Spleen (tissue), 11 donors: ENCODE measurements around the gene SLC2A14. TPM values are rescaled to one million over a fixed set of nuclear protein-coding genes. Genes with fewer than 3 reads are reported as not detected.

ENCODE experiments used
- DNase-seq: peaks from one replicate; pipeline ENCODE4 v3.0.0-alpha.2; 2020
- H3K27ac ChIP-seq, 8 donors: fragments of 200-600 bp; sonication (generic) in 7 of 8; 1 replicate in 4 of 8; 2 replicates in 4 of 8; pipeline versions ENCODE4 v1.5.0 to v1.8.0; 2016 to 2021; ENCODE audit warnings: inconsistent platforms in 4 of 8, mild to moderate bottlenecking in 4 of 8, moderate library complexity in 1 of 8
- H3K27me3 ChIP-seq, 7 donors: fragments of 200-600 bp; sonication (generic) in 6 of 7; replicated peaks in 1 of 7; 1 replicate in 4 of 7; 2 replicates in 3 of 7; pipeline versions ENCODE4 v1.5.0 to v1.8.0; 2016 to 2021; ENCODE audit warnings: inconsistent platforms in 3 of 7, mild to moderate bottlenecking in 1 of 7
- H3K36me3 ChIP-seq, 6 donors: fragments of 200-600 bp; sonication (generic) in 5 of 6; 1 replicate in 4 of 6; 2 replicates in 2 of 6; pipeline versions ENCODE4 v1.5.0 to v1.8.0; 2016 to 2021; ENCODE audit warnings: inconsistent platforms in 2 of 6
- H3K4me1 ChIP-seq, 6 donors: fragments of 200-600 bp; sonication (generic) in 5 of 6; 1 replicate in 3 of 6; 2 replicates in 3 of 6; pipeline versions ENCODE4 v1.5.0 to v1.8.0; 2016 to 2021; ENCODE audit warnings: inconsistent platforms in 3 of 6
- H3K4me3 ChIP-seq, 8 donors: fragments of 200-600 bp; sonication (generic) in 7 of 8; 1 replicate in 4 of 8; 2 replicates in 4 of 8; pipeline versions ENCODE4 v1.5.0 to v1.8.0; 2016 to 2021; ENCODE audit warnings: inconsistent platforms in 4 of 8, mild to moderate bottlenecking in 4 of 8, moderate library complexity in 2 of 8
- H3K9me3 ChIP-seq, 8 donors: fragments of 200-600 bp; sonication (generic) in 7 of 8; 1 replicate in 4 of 8; 2 replicates in 4 of 8; pipeline versions ENCODE4 v1.5.0 to v1.8.0; 2016 to 2021; ENCODE audit warnings: inconsistent platforms in 4 of 8
- POLR2A ChIP-seq, 3 donors: fragments of 450-650 bp; IDR thresholded peaks; one replicate each; pipeline ENCODE4 v1.5.1; 2017; ENCODE audit warnings: antibody characterized with exemption in 3 of 3, mild to moderate bottlenecking in 1 of 3
- POLR2AphosphoS5 ChIP-seq, 3 donors: sonication (generic); formaldehyde crosslinking; IDR thresholded peaks; one replicate each; pipeline ENCODE4 v1.5.1; 2017; ENCODE audit warnings: antibody characterized with exemption in 3 of 3
- WGBS, 5 donors: extraction: QIAGEN DNeasy Blood & Tissue Kit in 3 of 5; methylation state at CpG; one replicate each; pipeline versions ENCODE4 v1.1.5 to v1.1.7; 2013 to 2018; 5-methylcytosine and 5-hydroxymethylcytosine counted together
- intact Hi-C: fragments of 100-400 bp; cut with DNase I; formaldehyde crosslinking; loops from one replicate; pipeline ENCODE4 v1.15.0; 2023; ENCODE audit warnings: low total_unique reads
- polyA plus RNA-seq, 3 donors: library from polyadenylated mRNA; stranded (reverse); fragments of 200-250 nt; gene quantifications; one replicate each; pipeline ENCODE4 v1.2.1, GENCODE V29; 2013
- total RNA-seq, 7 donors: library from RNA; depleted of rRNA in 3 of 7; stranded (reverse); fragments of >200 nt in 3 of 7; fragmentation: NEBNext Ultra II Directional in 4 of 7; extraction: Animal tissue kit (Norgen Biotek cat#: 25700) in 4 of 7; gene quantifications; one replicate each; pipeline versions ENCODE4 v1.1.0 to v1.2.1, GENCODE V29; 2016 to 2021
- TF ChIP-seq, protein P1 (sequence below), 11 experiments: fragments of 200-600 bp in 7 of 11; fragments of 450-650 bp in 4 of 11; sonication (generic) in 4 of 11; IDR thresholded peaks in 8 of 11; conservative IDR thresholded peaks in 3 of 11; 1 replicate in 7 of 11; 2 replicates in 4 of 11; pipeline versions ENCODE4 v1.4.0 to v1.8.0; 2016 to 2021; ENCODE audit warnings: antibody characterized with exemption in 11 of 11, inconsistent platforms in 4 of 11, mild to moderate bottlenecking in 1 of 11
- donor health status: healthy with polysubstance abuse.
- donor health status: DM: no; HTN: no; CAD: no; lungs with moderate emphysema.
- donor health status: DM: no; HTN: no; CAD: no.
- donor health status: Bipolar disorder and iron deficiency.
- donor health status: healthy.
- donor health status: DM: no; HTN: no; CAD: no.
- donor health status: DM: yes; HTN: yes; CAD: no.

The SLC2A14 gene
- total and polyA plus RNA-seq, 10 donors: 0.37 to 7.4 (median 2.9) TPM; not detected in 5

- peaks cover 0 to 8% (median 0%) of the 10 kb centered on the region in 6 donors for H3K4me1 ChIP-seq
- TF ChIP-seq POLR2AphosphoS5 (IDR thresholded peaks at IDR 0.05) (no peak), POLR2A (IDR thresholded peaks at IDR 0.05) (no peak)
- TF ChIP-seq, protein P1, sequence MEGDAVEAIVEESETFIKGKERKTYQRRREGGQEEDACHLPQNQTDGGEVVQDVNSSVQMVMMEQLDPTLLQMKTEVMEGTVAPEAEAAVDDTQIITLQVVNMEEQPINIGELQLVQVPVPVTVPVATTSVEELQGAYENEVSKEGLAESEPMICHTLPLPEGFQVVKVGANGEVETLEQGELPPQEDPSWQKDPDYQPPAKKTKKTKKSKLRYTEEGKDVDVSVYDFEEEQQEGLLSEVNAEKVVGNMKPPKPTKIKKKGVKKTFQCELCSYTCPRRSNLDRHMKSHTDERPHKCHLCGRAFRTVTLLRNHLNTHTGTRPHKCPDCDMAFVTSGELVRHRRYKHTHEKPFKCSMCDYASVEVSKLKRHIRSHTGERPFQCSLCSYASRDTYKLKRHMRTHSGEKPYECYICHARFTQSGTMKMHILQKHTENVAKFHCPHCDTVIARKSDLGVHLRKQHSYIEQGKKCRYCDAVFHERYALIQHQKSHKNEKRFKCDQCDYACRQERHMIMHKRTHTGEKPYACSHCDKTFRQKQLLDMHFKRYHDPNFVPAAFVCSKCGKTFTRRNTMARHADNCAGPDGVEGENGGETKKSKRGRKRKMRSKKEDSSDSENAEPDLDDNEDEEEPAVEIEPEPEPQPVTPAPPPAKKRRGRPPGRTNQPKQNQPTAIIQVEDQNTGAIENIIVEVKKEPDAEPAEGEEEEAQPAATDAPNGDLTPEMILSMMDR (IDR thresholded peaks at IDR 0.05 in 8 of 11, conservative IDR thresholded peaks at IDR 0.05 in 3 of 11): no peak
- intact Hi-C loops: no loop called here
- no peak overlapping the region for H3K27ac ChIP-seq
- peaks cover 0 to 42% (median 19%) of the 10 kb centered on the region in 7 donors for H3K27me3 ChIP-seq
- 46 to 61% (median 49%) methylated on average over 3 of the region's 3 CpGs for WGBS, 5 donors
- H3K9me3 ChIP-seq: no peaks in the 10 kb centered on the region
- no peaks in the 10 kb centered on the region for H3K36me3 ChIP-seq
- no peak for DNase-seq
- H3K4me3 ChIP-seq: no peak overlapping the region
Observed at GRCh38 chr12:7870335-7870734, 2.4 kb downstream of the SLC2A14 start.

DNA sequence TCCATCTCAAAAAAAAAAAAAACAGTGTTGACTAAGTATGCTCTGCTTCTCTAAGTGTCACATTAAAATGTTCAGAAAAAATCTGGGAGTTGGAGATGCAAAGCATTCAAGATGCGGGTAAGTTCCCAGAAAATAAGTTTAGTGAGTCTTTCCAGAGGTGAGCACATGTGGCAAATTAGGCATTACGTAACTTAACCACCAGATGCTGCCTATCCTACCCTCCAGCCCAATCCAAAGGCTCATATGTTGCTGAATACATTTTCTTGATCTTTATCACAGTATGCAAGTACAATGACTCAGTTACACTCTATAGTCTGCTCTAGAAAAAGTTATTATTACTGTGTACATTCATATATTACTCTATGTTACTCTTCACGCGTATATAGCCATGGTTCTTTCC lies 3.6 kb downstream of the SLC2A14 start:
- intact Hi-C loops: no loop called here
- Histone ChIP-seq H3K4me1 (peaks cover 0 to 8% (median 0%) of the 10 kb centered on the region in 6 donors), H3K4me3 (no peak overlapping the region), H3K36me3 (no peaks in the 10 kb centered on the region), H3K27me3 (peaks cover 0 to 39% (median 19%) of the 10 kb centered on the region in 7 donors), H3K9me3 (no peaks in the 10 kb centered on the region), H3K27ac (no peak overlapping the region)
- 85 to 95% (median 91%) methylated on average over 4 of the region's 4 CpGs for WGBS, 5 donors
- no peak for TF ChIP-seq POLR2A (IDR thresholded peaks at IDR 0.05)
- TF ChIP-seq, protein P1 (IDR thresholded peaks at IDR 0.05 in 8 of 11, conservative IDR thresholded peaks at IDR 0.05 in 3 of 11): no peak
- TF ChIP-seq POLR2AphosphoS5 (IDR thresholded peaks at IDR 0.05): no peak
- DNase-seq: no peak

DNA sequence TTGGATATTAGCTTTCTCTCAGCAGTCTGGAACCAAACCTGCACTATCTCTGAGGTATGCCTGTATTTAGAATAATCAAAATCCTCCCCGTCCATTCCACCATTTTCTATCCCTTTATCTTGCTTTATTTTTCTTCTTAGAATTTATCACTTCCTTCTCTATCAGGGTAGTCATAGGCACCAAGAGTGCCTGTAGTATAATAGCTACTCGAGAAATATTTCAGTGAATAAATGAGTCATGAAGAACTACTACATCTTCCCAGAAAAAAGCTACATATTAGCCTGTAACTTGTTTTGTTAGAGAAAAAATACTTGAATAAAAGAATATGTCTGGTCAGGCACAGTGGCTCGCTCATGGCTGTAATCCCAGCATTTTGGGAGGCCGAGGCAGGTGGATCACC lies 4.3 kb downstream of the SLC2A14 start:
- Histone ChIP-seq H3K4me3 (no peak overlapping the region), H3K4me1 (peaks cover 0 to 8% (median 0%) of the 10 kb centered on the region in 6 donors), H3K36me3 (no peaks in the 10 kb centered on the region), H3K9me3 (no peaks in the 10 kb centered on the region), H3K27ac (no peak overlapping the region), H3K27me3 (peaks cover 0 to 31% (median 14%) of the 10 kb centered on the region in 7 donors)
- TF ChIP-seq, protein P1 (IDR thresholded peaks at IDR 0.05 in 8 of 11, conservative IDR thresholded peaks at IDR 0.05 in 3 of 11): no peak
- no peak for TF ChIP-seq POLR2AphosphoS5 (IDR thresholded peaks at IDR 0.05)
- no peak for TF ChIP-seq POLR2A (IDR thresholded peaks at IDR 0.05)
- intact Hi-C loops: no loop called here
- WGBS, 5 donors: 75 to 86% (median 84%) methylated on average over 4 of the region's 4 CpGs
- DNase-seq: no peak

DNA sequence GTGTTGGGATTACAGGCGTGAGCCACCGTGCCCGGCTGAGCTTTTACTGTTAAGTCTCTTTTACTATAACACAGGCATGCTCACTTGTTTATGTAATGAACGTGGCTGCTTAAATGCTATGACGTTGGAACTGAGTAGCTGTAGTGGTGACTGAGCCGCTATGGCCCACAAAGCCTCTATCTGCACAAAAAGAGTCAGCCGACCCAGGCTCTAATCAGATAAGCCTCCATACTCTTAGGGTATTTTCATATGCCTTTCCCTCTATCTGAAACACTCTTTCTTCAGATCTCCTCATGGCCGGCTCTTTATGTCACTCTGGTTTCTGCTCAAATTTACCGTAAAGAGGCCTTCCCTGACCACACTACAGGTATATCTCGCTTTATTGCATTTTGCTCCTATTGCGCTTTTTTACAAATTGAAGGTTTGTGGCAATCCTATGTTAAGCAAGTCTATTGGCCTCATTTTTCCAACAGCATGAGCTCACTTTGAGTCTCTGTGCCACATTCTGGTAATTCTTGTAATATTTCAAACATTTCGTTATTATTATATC lies 8.0 kb downstream of the SLC2A14 start:
- WGBS, 5 donors: 89 to 94% (median 92%) methylated on average over 12 of the region's 12 CpGs

More for the DNA sequence above, 8.0 kb downstream of the SLC2A14 start:
- TF ChIP-seq POLR2A (IDR thresholded peaks at IDR 0.05) (no peak), POLR2AphosphoS5 (IDR thresholded peaks at IDR 0.05) (no peak)
- TF ChIP-seq, protein P1 (IDR thresholded peaks at IDR 0.05 in 8 of 11, conservative IDR thresholded peaks at IDR 0.05 in 3 of 11): no peak
- H3K9me3 ChIP-seq: no peaks in the 10 kb centered on the region
- H3K36me3 ChIP-seq: no peaks in the 10 kb centered on the region
- H3K4me3 ChIP-seq: no peak overlapping the region
- no peak overlapping the region for H3K27ac ChIP-seq
- peaks cover 0 to 2% (median 0%) of the 10 kb centered on the region in 7 donors for H3K27me3 ChIP-seq
- no peak for DNase-seq
- intact Hi-C loops: no loop called here
- peaks cover 0 to 11% (median 5%) of the 10 kb centered on the region in 6 donors for H3K4me1 ChIP-seq
